IMR-90 (cell line): ENCODE data around the gene TBCK. TPM values are rescaled to one million over a fixed set of nuclear protein-coding genes. Genes with fewer than 3 reads are reported as not detected.
A peak's percentile ranks its signal among the peaks of the same experiment; 100 is the strongest.

Experiments
- ATAC-seq: fragments of 200-7000 bp; cut with Tn5 transposase; 2 replicates; pipeline ENCODE4 v1.9.1; 2020; ENCODE audit warnings: low read depth, mild to moderate bottlenecking, moderate library complexity
- BruUV-seq: library from RNA; stranded (reverse); fragments of 400-500 nt; replicated peaks from 2 replicates; lab custom pipeline; 2021; lab: Mats Ljungman, UMichigan
- CTCF ChIA-PET: fragments of 300-600 bp; formaldehyde crosslinking; extraction: SDS; loops from one replicate; lab custom pipeline; 2021; ENCODE audit warnings: antibody characterized with exemption; lab: Yijun Ruan, JAX
- POLR2A ChIA-PET: fragments of 300-600 bp; sonication (Branson Sonifier 250); formaldehyde crosslinking; loops from one replicate; lab custom pipeline; 2022; ENCODE audit warnings: antibody characterized with exemption; ENCODE audit not compliant: unreplicated experiment; lab: Charles Lee
- DNase-seq: peaks from one replicate; pipeline ENCODE4 v3.0.0; 2013
- H2AFZ ChIP-seq: replicated peaks from 2 replicates; pipeline ENCODE3; 2013; ENCODE audit warnings: low read length, mild to moderate bottlenecking; ENCODE audit not compliant: poor library complexity
- H2AK5ac ChIP-seq: 2 replicates; pipeline ENCODE4 v1.6.1; 2013; ENCODE audit warnings: low read depth, low read length, inconsistent platforms
- H2AK9ac ChIP-seq: replicated peaks from 2 replicates; pipeline ENCODE3; 2013; ENCODE audit warnings: mild to moderate bottlenecking, low read depth, low read length, moderate library complexity; ENCODE audit not compliant: poor library complexity
- H2BK120ac ChIP-seq: 2 replicates; pipeline ENCODE4 v1.6.1; 2013; ENCODE audit warnings: low read depth, low read length, inconsistent platforms
- H2BK15ac ChIP-seq: 3 replicates; pipeline ENCODE4 v1.6.1; 2013; ENCODE audit warnings: low read depth, low read length, inconsistent platforms
- H2BK20ac ChIP-seq: 2 replicates; pipeline ENCODE4 v1.6.1; 2013; ENCODE audit warnings: low read depth, mild to moderate bottlenecking, inconsistent platforms, low read length, moderate library complexity
- H2BK5ac ChIP-seq: 2 replicates; pipeline ENCODE4 v1.6.1; 2013; ENCODE audit warnings: mild to moderate bottlenecking, low read depth, low read length, inconsistent platforms; ENCODE audit not compliant: poor library complexity, severe bottlenecking
- H3K14ac ChIP-seq: replicated peaks from 2 replicates; pipeline ENCODE4 v1.6.1; 2013; ENCODE audit warnings: low read depth, low read length, inconsistent platforms
- H3K18ac ChIP-seq: 2 replicates; pipeline ENCODE4 v1.6.1; 2013; ENCODE audit warnings: low read depth, low read length, control low read depth
- H3K23ac ChIP-seq: 2 replicates; pipeline ENCODE4 v1.6.1; 2013; ENCODE audit warnings: low read depth, low read length, inconsistent platforms
- H3K27ac ChIP-seq: 2 replicates; pipeline ENCODE4 v1.5.1; 2013; ENCODE audit warnings: mild to moderate bottlenecking, control low read depth, low read length; ENCODE audit not compliant: insufficient read depth
- H3K27me3 ChIP-seq: 2 replicates; pipeline ENCODE4 v1.6.1; 2013; ENCODE audit warnings: low read length; ENCODE audit not compliant: control insufficient read depth, insufficient read depth
- H3K36me3 ChIP-seq: 2 replicates; pipeline ENCODE4 v1.6.1; 2013; ENCODE audit warnings: low read length, mixed read lengths; ENCODE audit not compliant: control insufficient read depth, insufficient read depth
- H3K4ac ChIP-seq: 2 replicates; pipeline ENCODE4 v1.6.1; 2013; ENCODE audit warnings: low read depth, low read length, inconsistent platforms
- H3K4me1 ChIP-seq: 2 replicates; pipeline ENCODE4 v1.6.1; 2013; ENCODE audit warnings: low read length, mixed read lengths; ENCODE audit not compliant: control insufficient read depth, insufficient read depth
- H3K4me2 ChIP-seq: 2 replicates; pipeline ENCODE4 v1.6.1; 2013; ENCODE audit warnings: low read depth, mild to moderate bottlenecking, control low read depth, low read length, moderate library complexity
- H3K4me3 ChIP-seq: 2 replicates; pipeline ENCODE4 v1.5.1; 2013; ENCODE audit warnings: low read depth, mild to moderate bottlenecking, control low read depth, low read length, moderate library complexity; ENCODE audit not compliant: insufficient read depth
- H3K56ac ChIP-seq: 2 replicates; pipeline ENCODE4 v1.6.1; 2013; ENCODE audit warnings: low read length, inconsistent platforms; ENCODE audit not compliant: insufficient read depth; ENCODE audit errors: extremely low read depth
- H3K79me1 ChIP-seq, 2 experiments: 2 replicates each; pipeline ENCODE4 v1.6.1; 2013; ENCODE audit warnings: low read length in 2 of 2, inconsistent platforms in 1 of 2, low read depth in 1 of 2
- H3K9ac ChIP-seq: 2 replicates; pipeline ENCODE4 v1.6.1; 2013; ENCODE audit warnings: low read depth, low read length, control low read depth
- H3K9me1 ChIP-seq: 2 replicates; pipeline ENCODE4 v1.6.1; 2013; ENCODE audit warnings: low read length, inconsistent platforms; ENCODE audit not compliant: insufficient read depth
- H3K9me3 ChIP-seq: 2 replicates; pipeline ENCODE4 v1.6.1; 2013; ENCODE audit warnings: low read length; ENCODE audit not compliant: control insufficient read depth, insufficient read depth
- H4K20me1 ChIP-seq: 2 replicates; pipeline ENCODE4 v1.6.1; 2013; ENCODE audit warnings: low read length, inconsistent platforms; ENCODE audit not compliant: insufficient read depth
- H4K5ac ChIP-seq: 2 replicates; pipeline ENCODE4 v1.6.1; 2013; ENCODE audit warnings: mild to moderate bottlenecking, low read depth, low read length, control low read depth
- H4K8ac ChIP-seq, 2 experiments: 2 replicates each; pipeline ENCODE4 v1.6.1; 2013; ENCODE audit warnings: low read depth in 2 of 2, low read length in 2 of 2, control low read depth in 1 of 2, inconsistent platforms in 1 of 2
- H4K91ac ChIP-seq: 2 replicates; pipeline ENCODE4 v1.6.1; 2013; ENCODE audit warnings: low read depth, low read length, inconsistent platforms; ENCODE audit not compliant: insufficient read depth
- CEBPB ChIP-seq: IDR thresholded peaks from 2 replicates; pipeline ENCODE4 v1.6.1; 2012; ENCODE audit warnings: low read depth, low read length, improper control_type of control experiment
- MAFK ChIP-seq: IDR thresholded peaks from 2 replicates; pipeline ENCODE4 v1.6.1; 2012; ENCODE audit warnings: low read depth, low read length, improper control_type of control experiment
- WGBS, 2 experiments: methylation state at CpG; one replicate each; pipeline versions ENCODE4 v1.1.5 to v1.1.7; 2013; ENCODE audit warnings: missing lambda C conversion rate in 2 of 2; ENCODE audit not compliant: insufficient read length in 1 of 2; ENCODE audit errors: extremely low coverage in 2 of 2; 5-methylcytosine and 5-hydroxymethylcytosine counted together
- dilution Hi-C: fragments of 300-500 bp; cut with HindIII; formaldehyde crosslinking; loops from one replicate; pipeline ENCODE4 v1.14.3; 2018; ENCODE audit warnings: low sequenced_read_pairs; ENCODE audit not compliant: unreplicated experiment
- in situ Hi-C: fragments of 300-500 bp; cut with MboI; formaldehyde crosslinking; loops from 3 replicates; pipeline ENCODE4 v1.14.3; 2019; ENCODE audit warnings: low sequenced_read_pairs, inconsistent platforms, mixed read lengths
- intact Hi-C: fragments of 100-400 bp; cut with micrococcal nuclease; formaldehyde crosslinking; loops from 2 replicates; pipeline ENCODE4 v1.10.0; 2022
- polyA plus RNA-seq, 3 experiments: library from polyadenylated mRNA; depleted of rRNA; stranded (reverse); fragments of >200 nt; gene quantifications; 2 replicates each; pipeline ENCODE4 v1.2.3, GENCODE V29; 2012; ENCODE audit warnings: low replicate concordance in 1 of 3
- total RNA-seq: library from RNA; depleted of rRNA; stranded (reverse); fragments of >200 nt; gene quantifications from 2 replicates; pipeline ENCODE4 v1.2.3, GENCODE V29; 2012

TBCK gene
- total and polyA plus RNA-seq, 2 of the 4 experiments (the other 2 are of a cell fraction) = 10.7 to 29.9 TPM

GRCh38 chr4:106344647-106344970 is 28.6 kb upstream of the TBCK start:
- peaks cover 5% of the 10 kb centered on the region; the same call in 1 of the 2 replicates for H3K36me3 ChIP-seq
- intact Hi-C loops = no loop called here
- H3K79me1 ChIP-seq = peaks cover 13 to 16% of the 10 kb centered on the region in 2 experiments; a peak in 3 of 4 replicates
- BruUV-seq = no TSS peak
- no peak overlapping the region for H3K4me3 ChIP-seq
- no peak overlapping the region for H2BK120ac ChIP-seq
- in situ Hi-C loops = no loop called here
- ChIA-PET POLR2A (no interaction called here), CTCF (interaction anchor here (0.9 to 1.1 kb wide), 2 partner anchors 14 to 41 kb away, joined by 3 to 4 read pairs; no protein-coding TSS in a partner anchor)
- H3K27ac ChIP-seq = no peak overlapping the region
- no peaks in the 10 kb centered on the region for H3K27me3 ChIP-seq
- no peak overlapping the region for H3K56ac ChIP-seq
- no peaks in the 10 kb centered on the region for H3K9me1 ChIP-seq
- H2BK5ac ChIP-seq = no peak overlapping the region
- no CpG with 5 or more reads among the region's 1 CpG for whole genome bisulfite sequencing, 2 experiments
- no peak overlapping the region for H3K9ac ChIP-seq
- no peak overlapping the region for H2AK5ac ChIP-seq
- H3K4me2 ChIP-seq = no peak overlapping the region
- H4K8ac ChIP-seq = no peak overlapping the region
- H3K4me1 ChIP-seq = no peaks in the 10 kb centered on the region
- H3K14ac ChIP-seq = no peak overlapping the region
- H3K18ac ChIP-seq = no peak overlapping the region
- peak; percentile 57 for ATAC-seq
- H4K91ac ChIP-seq = no peak overlapping the region
- no peak overlapping the region for H2AFZ ChIP-seq
- no peak overlapping the region for H3K23ac ChIP-seq
- H2AK9ac ChIP-seq = no peak overlapping the region
- H3K4ac ChIP-seq = no peak overlapping the region
- peak; percentile 72 for TF ChIP-seq MAFK
- no peak for TF ChIP-seq CEBPB
- no peak overlapping the region for H2BK20ac ChIP-seq
- no peak overlapping the region for H2BK15ac ChIP-seq
- H3K9me3 ChIP-seq = no peaks in the 10 kb centered on the region
- peaks cover 3% of the 10 kb centered on the region; the same call in 1 of the 2 replicates for H4K20me1 ChIP-seq
- dilution Hi-C loops = no loop called here
- DNase-seq = peak; percentile 71
- H4K5ac ChIP-seq = no peak overlapping the region
